ENCODE measurements around the gene KCNQ1.
A peak's percentile ranks its signal among the peaks of the same experiment; 100 is the strongest.

The KCNQ1 gene

DNA sequence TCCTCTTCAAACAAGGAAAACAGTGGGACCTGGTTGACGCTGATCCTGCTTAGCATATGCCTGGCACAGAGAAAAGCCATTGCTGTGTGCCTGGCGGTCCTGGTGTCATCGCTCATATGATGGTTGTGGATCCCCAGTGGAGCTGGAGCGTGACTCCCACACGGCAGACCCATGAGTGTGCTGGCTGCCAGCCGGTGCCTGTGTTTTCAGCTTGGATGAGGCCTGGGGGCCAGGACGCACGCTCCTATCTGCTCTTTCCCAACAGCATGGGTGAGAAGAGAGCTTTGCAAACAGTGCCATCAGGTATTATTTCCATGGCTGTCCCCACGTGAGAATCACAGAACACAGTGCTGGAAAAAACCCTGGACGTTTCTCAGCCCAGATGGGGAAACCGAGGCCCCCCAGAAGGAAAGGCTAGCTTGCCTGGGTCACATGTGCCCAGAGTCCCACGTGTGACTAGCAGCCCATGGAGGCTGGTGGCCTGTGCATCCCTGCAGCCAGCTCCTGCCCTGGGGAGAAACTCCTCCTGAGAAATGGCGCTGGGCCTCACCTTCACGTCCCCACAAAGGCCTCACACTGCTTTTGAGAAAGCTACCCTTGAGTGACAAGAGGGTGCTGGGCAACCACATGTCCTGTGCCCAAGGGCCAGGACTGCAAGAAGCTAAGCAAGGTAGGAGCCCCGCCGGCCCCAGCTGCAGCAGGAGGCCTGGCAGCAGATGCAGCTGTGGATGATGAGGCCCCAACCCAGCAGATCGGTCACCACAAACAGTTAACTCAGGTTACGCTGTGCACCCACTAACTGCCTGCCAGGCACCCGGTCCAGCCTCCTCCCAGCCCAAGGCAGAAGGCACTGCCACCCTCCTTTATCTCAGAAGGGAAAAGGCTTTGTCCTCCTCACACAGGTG, 436.5 kb downstream of the KCNQ1 start:
- DNase-seq: no peak

DNA sequence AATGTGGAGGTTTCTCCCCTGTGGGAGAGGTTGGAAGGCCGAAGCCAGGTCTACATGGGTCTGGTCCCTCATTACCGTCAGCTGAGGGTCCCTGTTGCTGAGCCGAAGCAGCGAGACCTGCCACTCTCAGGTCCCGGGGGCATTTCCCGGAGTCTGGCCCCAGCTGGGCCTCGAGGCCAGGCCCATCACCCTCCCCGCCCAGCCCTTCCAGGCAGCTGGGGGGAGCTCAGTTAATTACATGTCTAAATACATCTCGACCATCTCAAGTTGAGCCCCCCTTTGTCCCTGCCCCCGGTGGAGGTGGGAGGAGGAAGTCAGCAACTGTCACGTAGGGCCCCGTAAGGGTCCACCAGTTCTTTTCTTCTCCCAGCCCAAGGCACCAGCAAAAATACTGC, 437.2 kb downstream of the KCNQ1 start:
- no peak for DNase-seq

DNA sequence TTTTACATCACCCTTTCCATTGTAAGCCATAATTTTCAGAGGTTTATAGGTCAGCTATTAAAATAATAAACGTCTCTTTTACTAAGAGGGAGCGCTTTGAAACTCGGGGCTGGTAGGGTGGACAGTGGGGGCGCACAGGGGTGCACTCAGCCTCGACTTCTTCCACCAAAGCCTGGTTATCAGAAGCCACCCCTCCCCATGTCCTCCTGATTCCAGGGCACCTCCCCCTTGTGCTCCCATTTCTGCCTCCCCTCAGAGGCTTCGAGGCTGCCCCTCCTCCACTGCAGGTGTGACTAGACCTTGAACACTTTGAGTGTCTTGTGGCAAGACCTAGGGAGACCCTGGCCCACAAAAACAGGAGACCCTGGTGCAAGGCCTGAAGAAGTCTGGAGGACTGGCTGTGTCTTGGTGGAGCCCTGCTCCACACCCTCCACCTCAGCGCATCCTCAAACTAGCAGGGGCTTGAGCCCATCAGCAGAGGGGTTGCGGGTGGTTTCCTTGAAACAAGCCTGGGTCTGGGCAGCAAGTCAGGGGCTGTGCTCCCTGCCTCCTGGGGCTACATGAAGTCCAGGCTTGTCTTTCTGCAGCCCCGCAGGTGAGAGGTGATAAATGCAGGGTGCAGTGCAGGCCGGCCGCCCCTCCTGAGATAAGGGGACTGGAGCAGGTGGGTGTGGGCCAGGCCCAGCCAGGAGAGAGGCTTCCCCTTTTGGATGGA, 437.7 kb downstream of the KCNQ1 start:
- no peak for DNase-seq

DNA sequence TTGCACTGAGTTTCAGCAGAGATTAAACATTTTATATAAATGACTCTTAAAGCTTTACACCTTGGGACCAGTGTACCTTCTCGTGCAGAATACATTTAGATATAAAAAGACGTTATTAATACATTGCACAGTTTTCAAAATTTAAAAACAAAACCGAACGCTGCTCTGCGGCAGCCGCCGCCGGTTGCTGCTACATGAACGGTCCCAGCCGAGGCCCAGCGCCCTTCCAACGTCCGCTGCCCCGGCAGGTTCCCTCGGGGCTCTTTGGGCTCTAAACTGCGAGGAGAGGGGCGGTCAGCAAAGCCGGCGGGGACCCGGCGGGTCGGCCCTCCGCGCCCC, 438.8 kb downstream of the KCNQ1 start:
- no peak for DNase-seq

DNA sequence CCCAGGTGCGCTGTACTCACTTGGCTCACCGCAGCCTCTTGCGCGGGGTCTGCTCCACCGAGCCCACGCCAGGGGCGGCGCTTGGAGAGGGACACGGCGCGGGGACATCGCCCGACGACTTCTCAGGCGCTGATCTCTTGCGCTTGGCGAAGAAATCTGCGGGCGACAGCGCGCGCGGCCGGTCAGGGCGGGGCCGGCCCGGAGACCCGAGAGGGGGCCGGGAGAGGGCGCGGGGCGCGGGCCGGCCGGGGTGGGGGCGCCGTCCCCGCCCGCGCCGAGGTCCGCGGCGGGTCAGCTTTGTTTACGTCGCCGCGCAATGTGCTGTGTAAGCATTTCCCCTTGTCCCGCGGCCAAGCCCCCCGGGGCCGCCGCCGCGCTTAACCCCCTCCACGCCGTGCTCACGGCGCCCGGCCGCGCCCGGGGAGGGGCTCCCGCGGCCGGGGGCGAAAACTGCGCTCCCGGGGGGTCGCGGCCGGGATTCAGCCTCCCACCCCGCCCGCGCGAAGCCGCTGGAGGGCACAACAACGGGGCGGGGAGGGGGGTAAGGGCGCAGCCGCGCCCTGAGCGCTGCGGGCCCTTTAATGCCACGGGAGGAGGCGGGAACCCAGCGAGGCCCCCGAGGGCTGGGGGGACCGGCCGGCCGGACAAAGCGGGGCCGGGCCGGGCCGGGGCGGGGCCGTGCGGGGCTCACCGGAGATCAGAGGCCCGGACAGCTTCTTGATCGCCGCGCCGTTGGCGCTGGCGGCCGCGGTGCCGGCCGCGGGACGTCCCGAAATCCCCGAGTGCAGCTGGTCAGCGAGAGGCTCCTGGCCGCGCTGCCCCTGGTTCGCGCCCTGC, 439.4 kb downstream of the KCNQ1 start:
- DNase-seq: no peak

DNA sequence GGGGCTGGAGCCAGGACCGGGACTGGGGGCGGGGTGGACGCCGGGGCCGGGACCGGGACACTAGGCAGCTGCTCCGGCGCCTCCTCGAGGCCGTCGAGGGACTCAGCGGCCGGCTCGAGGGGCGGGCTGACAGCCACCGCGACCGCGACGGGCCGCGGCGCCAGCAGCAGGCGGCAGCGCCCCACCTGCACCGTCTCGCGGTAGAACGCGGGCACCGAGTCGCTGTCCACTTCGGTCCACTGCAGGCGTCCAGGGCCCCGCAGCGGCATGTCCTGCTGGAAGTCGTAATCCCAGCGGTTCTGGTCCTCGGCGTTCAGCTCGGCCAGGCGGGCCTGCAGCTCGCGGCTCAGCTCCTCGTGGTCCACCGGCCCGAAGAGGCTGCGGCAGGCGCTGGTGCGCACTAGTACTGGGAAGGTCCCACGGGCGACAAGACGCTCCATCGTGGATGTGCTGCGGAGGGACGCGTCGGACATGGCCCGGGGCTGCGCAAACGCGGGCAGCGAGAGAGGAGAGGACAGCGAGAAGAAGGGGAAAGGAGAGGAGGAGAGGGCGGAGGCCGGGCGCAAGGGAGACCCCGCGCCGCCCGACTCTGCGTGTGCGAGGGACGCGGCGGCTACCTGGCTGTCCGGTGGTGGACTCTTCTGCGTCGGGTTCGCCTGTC, 440.3 kb downstream of the KCNQ1 start:
- DNase-seq: peak; percentile 52

DNA sequence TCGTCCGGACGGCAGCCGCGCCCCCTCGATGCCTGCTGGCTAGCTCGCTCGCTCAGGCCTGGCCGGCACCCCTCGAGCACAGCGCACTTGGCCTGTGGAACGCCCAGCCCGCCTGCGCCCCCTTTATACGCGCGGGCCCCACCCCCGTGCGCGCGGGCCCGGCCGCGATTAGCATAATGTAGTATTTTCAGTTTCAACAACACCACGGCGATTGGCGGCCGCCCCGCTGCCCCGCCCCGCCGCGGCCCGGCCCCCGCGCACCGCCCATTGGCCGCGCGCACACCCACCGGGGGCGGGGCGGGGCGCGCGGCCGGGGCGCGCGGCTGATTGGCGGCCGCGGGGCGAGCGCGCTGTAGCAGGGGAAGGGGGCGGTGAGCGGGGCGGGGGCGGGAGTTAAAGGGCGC, 440.9 kb downstream of the KCNQ1 start, which contains the start of gene CDKN1C:
Gene CDKN1C, minus strand, starts transcription at position 98 of the 404 bp plus-strand sequence. CDS start 319 bp downstream, outside the sequence.
- DNase-seq: peak; percentile 89

DNA sequence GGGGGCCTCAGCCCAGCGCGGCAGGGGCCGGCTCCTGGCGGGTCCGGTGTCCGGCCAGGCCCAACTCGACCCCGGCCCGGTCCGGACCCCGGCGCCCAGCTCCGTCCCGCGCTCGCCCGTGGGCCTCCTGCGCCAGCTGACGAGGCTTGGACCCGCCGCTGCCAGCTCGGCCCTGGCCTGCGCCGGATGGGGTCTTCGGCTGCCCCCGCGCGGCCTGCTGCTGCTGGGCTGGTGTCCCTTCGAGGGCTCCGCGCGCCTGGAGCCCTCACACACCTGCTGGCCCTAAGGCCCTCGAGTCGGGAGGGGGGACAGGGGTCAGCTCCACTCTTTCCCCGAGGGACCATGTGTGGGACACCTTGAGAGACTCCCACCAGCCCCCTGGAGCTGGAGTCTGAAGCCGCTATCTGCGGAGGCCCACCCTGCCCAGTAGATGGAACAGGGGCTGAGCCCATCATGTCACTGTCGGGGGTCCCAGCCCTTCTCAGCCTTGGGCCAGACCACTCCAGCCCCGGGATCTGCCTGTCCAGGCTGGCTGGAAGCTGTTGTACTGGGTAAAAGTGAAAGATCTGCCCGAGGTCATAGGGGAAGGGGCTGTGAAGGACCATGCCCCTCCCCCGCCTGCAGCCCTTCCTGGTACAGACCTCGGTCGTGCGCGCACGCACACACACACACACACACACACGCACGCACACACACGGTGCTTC, 441.5 kb downstream of the KCNQ1 start:
- DNase-seq: peak; percentile 52

DNA sequence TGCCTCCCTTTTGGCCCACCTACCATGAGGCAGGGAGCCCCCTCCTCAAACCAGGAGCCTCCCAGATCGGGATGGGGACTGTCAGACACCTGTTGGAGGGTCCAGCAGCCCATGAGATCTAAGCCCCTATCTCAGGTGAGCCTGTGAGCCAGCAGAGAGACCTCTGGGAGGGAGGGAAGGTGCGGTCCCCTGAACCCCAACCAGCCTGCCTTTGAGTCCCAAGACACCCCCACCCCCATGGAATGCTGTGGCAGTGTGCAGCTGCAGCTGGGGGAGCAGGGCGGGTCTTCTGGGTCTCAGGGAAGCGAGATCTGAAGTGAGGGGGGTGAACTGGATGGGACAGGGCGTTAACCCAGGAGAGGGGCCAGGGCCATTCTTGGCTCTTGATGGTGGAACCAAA, 442.1 kb downstream of the KCNQ1 start:
- DNase-seq: no peak

DNA sequence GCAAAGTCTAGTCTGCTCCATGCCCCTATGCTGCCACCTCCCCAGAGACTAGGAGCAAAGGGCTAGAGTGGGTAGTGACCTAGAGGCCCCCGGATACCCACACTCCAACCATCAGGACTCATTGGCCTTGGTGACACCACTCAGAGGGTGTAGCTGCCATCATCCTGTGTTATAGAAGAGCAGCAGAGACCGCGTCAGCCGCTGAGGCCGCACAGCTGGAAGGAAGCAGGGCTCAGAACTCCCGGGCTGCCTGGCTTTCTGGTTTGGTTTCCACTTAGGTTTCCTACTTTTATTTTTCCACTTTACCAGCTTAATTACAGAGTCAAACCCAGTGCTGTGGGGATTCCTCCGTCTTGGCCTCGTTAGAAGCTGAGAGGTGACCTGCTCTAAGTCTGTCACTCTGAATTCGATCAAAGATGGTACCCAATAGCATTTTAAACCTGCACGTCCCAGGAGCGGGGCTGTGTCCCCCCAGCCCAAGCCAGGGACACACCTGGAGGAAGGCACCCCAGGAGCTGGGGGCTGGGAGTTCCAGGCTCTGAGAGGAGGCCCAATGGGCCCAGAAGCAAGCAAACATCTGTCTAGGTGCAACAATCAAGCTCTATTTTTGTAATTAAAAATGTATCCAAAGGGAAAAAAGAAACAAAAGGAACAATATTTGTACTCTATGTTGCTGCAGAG, 442.8 kb downstream of the KCNQ1 start:
- DNase-seq: no peak

DNA sequence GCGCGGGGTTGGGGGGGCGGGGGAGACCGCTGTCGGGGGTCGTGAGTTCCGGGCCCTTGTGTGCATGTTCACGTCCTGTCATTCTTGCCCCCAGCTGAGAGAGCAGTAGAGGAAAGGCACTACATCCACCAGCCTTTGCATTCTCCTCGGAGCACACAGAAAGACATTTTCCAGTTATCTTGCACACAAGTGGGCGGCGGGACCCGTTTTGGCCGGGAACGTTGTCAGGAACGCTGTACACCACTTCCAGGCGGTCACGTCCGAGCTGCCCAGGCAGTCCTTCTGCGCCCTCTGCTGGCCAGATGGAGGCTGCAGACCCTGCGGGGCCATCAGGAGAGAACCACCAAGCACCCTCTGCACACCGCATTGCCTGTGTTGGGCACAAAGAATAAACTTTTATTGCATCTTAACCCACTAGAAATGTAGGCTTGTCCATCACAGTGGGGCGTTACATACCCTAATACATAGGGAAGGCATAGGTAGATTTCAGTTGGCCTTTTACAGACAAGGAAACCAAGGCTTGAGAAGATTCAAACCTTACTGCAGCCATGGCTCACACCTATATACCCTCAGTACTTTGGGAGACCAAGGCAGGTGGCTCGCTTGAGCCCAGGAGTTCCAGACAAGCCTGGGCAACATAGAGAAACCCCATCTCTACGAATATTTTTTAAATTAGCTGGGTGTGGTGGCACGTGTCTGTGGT, 443.6 kb downstream of the KCNQ1 start:
- peak; percentile 83 for DNase-seq

DNA sequence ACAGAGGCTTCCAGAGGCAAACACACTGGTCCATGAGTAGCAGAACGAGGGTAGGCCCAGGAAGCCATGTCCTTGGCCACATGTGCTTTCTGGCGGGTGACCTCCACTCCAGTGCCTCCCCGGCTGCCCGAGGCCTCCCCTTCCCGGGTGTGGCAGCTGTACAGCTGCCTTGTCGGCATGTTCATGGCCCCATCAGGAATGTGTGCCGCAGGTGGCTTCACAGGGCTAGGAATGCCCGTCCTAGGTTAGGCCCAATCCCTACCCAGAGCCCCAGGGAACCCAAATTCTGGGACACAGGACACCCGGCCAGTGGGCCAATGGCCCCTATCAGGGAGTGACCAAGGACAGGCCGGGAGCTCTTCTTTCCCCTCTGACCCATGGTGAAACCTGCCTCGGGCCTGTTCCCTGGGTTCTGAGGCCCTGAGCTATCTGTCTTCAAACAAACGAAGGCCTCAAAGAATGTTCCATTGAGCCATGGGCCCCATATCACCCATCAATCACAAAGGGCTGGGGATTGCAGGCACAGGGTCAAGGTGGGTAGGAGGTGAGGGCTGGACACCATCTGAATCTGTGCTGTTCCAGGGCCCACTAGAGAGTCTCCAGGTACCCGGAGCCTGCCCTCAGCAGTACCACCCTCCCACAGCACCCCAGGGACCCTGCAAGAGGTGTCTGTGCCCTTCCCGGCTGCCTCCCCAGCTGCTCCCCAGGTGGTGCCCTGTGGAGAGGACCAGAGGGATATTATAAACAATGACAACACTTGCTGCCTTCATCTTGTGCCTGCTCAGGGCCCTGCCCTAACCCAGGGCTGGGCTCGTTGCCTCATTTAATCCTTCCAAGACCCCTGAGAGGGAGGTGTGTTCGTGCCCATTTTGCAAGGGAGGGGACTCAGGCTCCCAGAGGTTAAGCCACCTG, 444.8 kb downstream of the KCNQ1 start:
- DNase-seq: no peak

DNA sequence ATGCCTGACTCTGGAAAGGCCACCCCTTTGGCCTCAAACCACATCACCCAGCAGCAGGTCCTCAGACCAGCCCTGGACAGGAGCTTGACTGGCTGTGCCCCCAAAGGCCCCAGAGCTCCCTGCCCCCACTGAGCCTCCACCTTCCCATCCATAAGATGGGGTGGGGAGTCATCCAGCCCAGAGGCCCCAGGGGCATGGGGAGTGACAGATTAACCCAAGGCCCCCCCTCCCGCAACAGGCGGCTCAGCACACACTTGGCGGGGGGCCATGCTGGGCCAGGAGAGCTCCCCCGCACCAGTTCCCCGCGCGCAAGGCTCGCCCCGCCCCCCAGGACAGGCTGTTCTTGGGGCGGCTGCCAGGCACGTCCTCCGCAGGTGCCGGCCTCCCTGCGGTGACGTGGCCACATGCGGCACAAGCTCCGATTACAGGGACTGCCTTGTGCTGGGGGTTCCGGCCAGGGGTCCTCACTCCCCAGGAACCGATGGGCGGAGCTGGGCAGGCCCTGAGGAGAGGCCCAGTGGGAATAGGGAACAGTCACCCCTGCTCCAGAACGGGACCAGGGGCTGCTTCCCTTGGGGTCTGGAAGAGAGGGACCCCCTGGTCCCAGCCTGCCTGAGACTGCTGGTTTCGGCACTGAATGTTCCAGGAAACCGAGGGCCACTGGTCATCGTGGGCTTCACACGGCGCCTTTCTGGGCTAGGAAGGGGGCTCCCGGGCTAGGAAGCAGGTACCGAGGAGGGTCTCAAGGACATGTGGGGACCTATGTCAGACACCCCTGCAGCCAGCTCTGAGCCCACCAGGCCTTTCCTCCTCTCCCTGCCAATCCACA, 445.9 kb downstream of the KCNQ1 start:
- DNase-seq: peak; percentile 47

DNA sequence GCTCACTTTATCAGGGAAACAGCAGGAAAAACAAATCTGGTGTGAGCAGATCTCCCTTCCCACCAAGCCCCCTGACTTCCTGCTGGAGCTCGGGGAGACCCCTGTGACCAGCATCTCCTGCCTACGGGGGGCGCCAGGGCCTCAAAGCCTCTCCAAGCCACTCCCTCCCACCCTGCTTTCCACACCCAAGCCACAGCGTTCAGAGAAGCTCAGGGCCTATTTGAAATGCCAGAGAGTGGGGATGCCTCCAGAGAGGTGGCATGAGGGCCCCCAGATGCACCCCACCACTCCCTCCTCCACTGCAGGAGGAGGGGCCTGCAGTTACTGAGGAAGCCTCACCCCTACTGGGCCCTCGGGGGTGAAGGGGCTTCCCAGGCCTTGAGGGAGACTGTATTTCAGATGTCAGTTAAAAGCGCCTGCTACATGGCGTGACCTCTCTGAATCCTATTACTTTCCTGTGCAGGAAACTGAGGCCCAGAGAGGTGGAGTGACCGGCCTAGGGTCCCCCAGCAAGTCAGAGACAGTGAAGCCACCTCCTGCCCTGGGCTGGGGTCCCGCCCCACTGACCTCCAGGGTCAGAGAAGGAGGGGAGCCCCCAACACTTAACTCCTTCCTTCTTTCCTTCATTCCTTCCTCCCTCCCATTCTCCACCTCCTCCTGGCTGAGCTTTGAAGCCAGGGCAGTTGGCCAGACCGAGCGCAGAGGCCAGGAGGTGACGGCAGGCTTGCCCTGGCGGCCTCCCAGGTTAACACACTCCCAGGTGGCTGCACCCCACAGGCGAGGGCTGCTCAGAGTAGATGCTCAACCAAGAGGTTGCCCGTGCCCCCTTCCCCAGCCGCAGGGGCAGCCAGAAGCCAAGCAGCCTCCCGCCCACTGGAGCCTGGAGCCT, 446.8 kb downstream of the KCNQ1 start:
- peak; percentile 57 for DNase-seq

DNA sequence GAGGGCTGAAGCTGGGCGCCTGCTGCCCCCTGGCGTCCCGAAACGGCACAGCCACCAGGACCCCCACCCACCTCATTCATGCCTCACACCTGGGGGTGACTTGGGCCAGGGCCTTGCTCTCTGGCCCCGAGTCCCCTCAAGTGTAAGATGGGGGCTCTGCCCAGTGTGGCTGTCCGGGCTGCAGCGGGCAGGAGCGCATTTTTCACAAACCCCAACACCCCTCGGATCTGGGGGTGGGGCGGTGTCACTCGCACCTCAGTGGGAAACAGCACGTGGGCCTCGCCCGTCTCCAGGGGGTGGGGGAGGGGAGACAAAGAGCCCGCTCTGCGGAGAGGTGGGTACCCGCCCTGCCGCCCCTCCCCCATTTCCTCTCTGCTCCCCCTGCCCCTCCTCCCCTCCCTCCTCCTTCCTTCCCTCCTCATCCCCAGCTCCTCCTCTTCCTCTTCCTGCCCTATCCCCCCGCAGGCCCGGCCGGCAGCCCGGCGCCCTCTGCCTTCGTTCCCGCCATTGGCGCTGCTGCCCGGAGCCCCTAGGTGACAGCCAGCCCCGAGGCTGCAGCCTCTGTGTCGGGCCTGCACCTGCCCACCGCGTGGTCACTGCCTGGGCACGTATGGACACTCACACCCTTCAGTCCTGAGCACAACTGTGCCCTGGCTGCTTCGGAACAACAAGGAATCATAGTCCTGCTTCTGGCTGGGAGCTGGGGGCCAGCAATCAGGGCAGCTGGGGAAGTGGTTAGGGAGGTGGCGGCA, 447.6 kb downstream of the KCNQ1 start:
- DNase-seq: peak; percentile 74

DNA sequence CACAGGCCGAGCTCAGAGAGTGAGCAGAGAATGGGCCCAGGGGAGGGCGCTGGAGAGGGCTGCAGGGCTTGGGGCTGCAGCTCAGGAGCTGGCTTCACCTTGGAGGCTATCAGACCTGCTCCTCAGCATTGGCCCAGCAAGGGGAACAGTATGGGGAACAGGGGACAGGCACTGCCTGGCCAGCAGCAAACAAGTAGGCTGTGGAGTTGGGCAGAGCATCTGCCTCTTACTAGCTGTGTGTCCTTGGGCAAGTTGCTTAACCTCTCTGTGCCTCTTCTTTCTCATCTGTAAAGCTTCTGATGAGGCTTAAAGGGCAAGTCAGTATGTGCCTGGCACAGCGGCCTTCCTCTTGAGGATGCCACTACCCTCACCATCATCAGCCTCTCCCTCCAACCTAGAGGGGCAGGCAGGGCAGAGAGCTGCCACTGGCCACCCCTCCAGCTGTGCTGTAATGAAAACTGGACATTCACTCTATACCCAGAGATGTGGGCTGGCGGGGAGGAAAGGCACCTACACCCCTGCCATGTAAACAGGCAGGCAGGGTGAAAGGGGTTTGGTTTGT, 448.2 kb downstream of the KCNQ1 start:
- DNase-seq: no peak

Data from fibroblast of skin of abdomen (primary cell).